A172 (cell line): ENCODE results near the gene GSDMA. TPM values are rescaled to one million over a fixed set of nuclear protein-coding genes. Genes with fewer than 3 reads are reported as not detected.

Experiments used
- DNase-seq: peaks from one replicate; pipeline ENCODE4 v3.0.0-alpha.2; 2015; ENCODE audit warnings: low spot score
- total RNA-seq: library from RNA; depleted of rRNA; stranded (reverse); fragments of >200 nt; shearing (Covaris generic); gene quantifications from 2 replicates; pipeline ENCODE4 v1.2.3, GENCODE V29; 2014

The GSDMA gene
- total RNA-seq, 1 experiment from 2014 or later: not detected

- no peak for DNase-seq
Measured at GRCh38 chr17:39955726-39956225, 7.0 kb upstream of the GSDMA start.

- no peak for DNase-seq
Measured at GRCh38 chr17:39960524-39961041, 2.2 kb upstream of the GSDMA start.

GRCh38 chr17:39963829-39964228, 1.0 kb downstream of the GSDMA start:
- DNase-seq: peak; percentile 20

- no peak for DNase-seq
Measured at GRCh38 chr17:39965017-39965699, 2.4 kb downstream of the GSDMA start.

- DNase-seq: no peak
Measured at GRCh38 chr17:39966771-39967170, 4.0 kb downstream of the GSDMA start.

- DNase-seq: no peak
Measured at GRCh38 chr17:39968761-39969160, 6.0 kb downstream of the GSDMA start.

GRCh38 chr17:39969375-39969774, 6.6 kb downstream of the GSDMA start:
- DNase-seq: no peak

- DNase-seq: no peak
Measured at GRCh38 chr17:39970157-39970692, 7.4 kb downstream of the GSDMA start.

- no peak for DNase-seq
Measured at GRCh38 chr17:39971076-39971603, 8.3 kb downstream of the GSDMA start.

- DNase-seq: no peak
Measured at GRCh38 chr17:39972271-39972670, 9.5 kb downstream of the GSDMA start.

GRCh38 chr17:39973496-39973895, 10.7 kb downstream of the GSDMA start:
- DNase-seq: no peak

GRCh38 chr17:39974433-39974832, 11.6 kb downstream of the GSDMA start:
- no peak for DNase-seq

- no peak for DNase-seq
Measured at GRCh38 chr17:39975801-39976200, 13.0 kb downstream of the GSDMA start.

GRCh38 chr17:39979016-39979670, 16.3 kb downstream of the GSDMA start:
- peak; percentile 80 for DNase-seq

- DNase-seq: peak; percentile 17
Measured at GRCh38 chr17:39979893-39980350, 17.1 kb downstream of the GSDMA start.

- peak; percentile 100 for DNase-seq
Measured at GRCh38 chr17:39980351-39981206, 17.8 kb downstream of the GSDMA start, which contains the start of gene PSMD3. PSMD3 (plus strand) TSS chr17:39980807; CDS start chr17:39980971, 164 bp downstream.

- DNase-seq: no peak
Measured at GRCh38 chr17:39981207-39981741, 18.5 kb downstream of the GSDMA start.

GRCh38 chr17:39981766-39982375, 19.1 kb downstream of the GSDMA start:
- no peak for DNase-seq

- DNase-seq: no peak
Measured at GRCh38 chr17:39988206-39988810, 25.5 kb downstream of the GSDMA start.

GRCh38 chr17:39994448-39994847, 31.6 kb downstream of the GSDMA start:
- DNase-seq: no peak
